ENCODE results near the gene TMPRSS13.
"Not testable (repeated sequence)": the region's sequence is repeated elsewhere in the genome, so short reads cannot be mapped to it uniquely, and the experiment has no call there.

Gene TMPRSS13

DNA sequence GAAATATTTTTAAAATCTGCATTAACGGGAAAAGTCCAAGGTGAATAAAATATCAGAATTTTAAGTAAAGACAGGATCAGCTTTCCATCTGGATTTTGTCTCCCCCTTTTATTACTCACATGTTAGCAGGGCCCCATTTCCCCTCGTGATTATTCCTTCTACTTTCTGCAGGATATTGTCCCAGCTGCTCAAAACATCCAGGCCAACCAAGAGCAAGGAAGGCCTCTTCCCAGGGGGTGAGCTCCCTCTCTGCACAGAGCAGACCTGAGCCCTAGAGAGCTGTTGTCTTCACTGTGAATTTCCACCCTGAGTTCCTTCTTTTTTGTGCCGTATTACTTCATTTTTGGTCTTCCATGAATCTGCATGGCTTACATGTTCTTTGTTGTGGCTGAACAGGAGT is 3.7 kb upstream of the TMPRSS13 start:
- no peak overlapping the region for H3K4me3 ChIP-seq
- H3K27ac ChIP-seq: no peak overlapping the region

DNA sequence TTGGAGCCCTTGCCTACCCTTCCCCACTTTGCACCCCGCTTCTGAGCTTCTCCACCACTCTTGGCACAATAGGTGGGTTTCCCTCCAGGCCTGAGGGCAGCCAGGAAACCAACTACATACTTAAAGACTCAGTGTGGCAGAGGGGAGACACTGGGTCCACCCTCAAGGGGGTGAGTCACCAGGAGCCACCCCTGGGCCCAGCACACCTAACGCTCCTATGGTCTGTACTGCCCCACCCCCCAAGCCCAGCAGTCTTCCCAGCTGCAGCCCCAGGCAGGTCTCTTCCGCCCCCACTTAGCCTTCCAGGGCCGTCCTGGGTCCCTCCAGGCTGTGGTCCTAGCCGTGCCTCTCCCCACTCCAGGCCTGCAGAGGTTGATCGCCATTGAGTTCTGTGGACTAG is 3.2 kb upstream of the TMPRSS13 start:
- H3K4me3 ChIP-seq: no peak overlapping the region
- peak overlapping the region in 1 of 21 experiments; percentile 7 for H3K27ac ChIP-seq

GRCh38 chr11:117931971-117932370 is 2.8 kb upstream of the TMPRSS13 start:
- Histone ChIP-seq H3K27ac (peak overlapping the region in 1 of 21 experiments; percentile 7), H3K4me3 (no peak overlapping the region)

- no peak overlapping the region for H3K4me3 ChIP-seq
- H3K27ac ChIP-seq: peak overlapping the region in 2 of 21 experiments; percentile 83 to 87
Observed at GRCh38 chr11:117931331-117931950, 2.2 kb upstream of the TMPRSS13 start.

DNA sequence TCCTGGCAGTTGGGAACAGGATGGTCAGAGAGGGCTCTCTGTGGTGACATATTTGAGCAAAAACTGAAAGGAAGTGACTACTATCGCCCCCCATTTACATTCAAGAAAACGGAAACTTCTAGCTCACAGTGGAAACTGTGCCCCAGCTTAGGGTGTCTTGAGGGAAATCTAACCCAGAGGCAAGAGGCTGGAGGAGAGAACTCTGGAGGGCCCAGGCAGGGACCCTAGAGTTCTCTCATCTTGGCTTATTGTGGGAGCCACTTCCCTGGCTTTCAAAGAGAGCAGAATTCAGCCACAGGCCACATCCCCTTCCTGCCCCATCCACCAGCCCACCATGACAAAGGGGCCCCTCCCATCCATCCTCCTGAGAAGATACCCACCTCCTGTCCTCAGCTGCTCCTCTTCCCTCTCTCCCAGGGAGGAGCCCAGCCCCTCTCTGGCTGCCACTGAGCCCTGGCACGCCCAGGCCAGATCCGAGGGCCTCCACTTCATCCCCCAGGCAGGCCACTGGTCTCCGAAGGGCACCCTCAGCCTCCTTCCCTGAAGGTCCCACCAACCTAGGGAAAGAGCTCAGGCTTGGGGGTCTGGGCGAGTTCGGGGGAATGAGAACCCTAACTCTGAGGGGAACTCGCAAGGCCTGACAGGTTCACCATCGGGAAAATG is 1.6 kb upstream of the TMPRSS13 start:
- Histone ChIP-seq H3K27ac (peak overlapping the region in 5 of 21 experiments; percentile 20 to 87 (median 72)), H3K4me3 (no peak overlapping the region)

GRCh38 chr11:117929916-117930570 is 841 bp upstream of the TMPRSS13 start:
- Histone ChIP-seq H3K4me3 (no peak overlapping the region), H3K27ac (peak overlapping the region in 16 of 21 experiments; percentile 32 to 87 (median 73))

DNA sequence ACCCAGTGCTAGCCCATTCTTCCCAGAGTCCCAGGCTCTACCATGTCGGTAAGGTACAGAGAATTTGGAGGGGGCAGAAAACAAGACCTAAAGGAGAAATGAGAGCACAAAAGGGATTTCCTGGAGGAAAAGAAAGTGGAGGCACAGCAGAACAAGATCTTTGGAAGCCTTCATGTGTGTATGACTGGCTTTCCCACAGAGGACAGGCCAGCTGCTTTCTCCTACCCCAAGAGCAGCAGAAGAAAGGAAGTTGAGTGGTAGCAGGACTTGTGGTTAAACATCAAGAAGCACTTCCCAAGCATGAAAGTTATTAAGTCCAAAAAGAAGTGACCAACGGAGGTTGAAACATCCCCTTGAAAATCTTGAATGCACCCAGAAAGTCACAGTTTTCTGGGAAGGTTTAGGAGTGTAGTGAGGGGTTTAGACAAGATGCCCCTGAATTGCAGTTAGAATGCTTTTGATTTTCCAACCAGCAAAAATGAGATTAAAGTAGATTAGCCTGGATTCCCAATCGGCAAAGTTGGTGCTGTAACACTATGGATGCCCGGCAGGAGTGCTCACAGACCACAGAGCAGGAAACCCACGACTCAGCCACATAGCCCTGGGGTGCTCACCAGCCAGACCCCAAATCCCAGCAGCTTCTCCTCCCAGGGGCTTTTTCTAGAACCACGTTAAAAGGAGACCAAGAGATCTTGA is 608 bp downstream of the TMPRSS13 start:
- Histone ChIP-seq H3K4me3 (peak overlapping the region; percentile 18 to 34 (median 27)), H3K27ac (peak overlapping the region in 20 of 21 experiments; percentile 26 to 87 (median 70))

- peak overlapping the region in 2 of 21 experiments; percentile 72 to 83 for H3K27ac ChIP-seq
Observed at GRCh38 chr11:117927926-117928325, 1.3 kb downstream of the TMPRSS13 start.

GRCh38 chr11:117926166-117926565 is 3.0 kb downstream of the TMPRSS13 start:
- not testable (repeated sequence) for H3K27ac ChIP-seq, H3K4me3 ChIP-seq

More at GRCh38 chr11:117927926-117928325, 1.3 kb downstream of the TMPRSS13 start:
- peak overlapping the region in 3 of 7 experiments; percentile 18 to 29 (median 21) for H3K4me3 ChIP-seq

- Histone ChIP-seq H3K27ac (no peak overlapping the region), H3K4me3 (no peak overlapping the region)
Observed at GRCh38 chr11:117925198-117925925, 3.8 kb downstream of the TMPRSS13 start.

- Histone ChIP-seq H3K4me3 (no peak overlapping the region), H3K27ac (no peak overlapping the region)
Observed at GRCh38 chr11:117924631-117925170, 4.5 kb downstream of the TMPRSS13 start.

DNA sequence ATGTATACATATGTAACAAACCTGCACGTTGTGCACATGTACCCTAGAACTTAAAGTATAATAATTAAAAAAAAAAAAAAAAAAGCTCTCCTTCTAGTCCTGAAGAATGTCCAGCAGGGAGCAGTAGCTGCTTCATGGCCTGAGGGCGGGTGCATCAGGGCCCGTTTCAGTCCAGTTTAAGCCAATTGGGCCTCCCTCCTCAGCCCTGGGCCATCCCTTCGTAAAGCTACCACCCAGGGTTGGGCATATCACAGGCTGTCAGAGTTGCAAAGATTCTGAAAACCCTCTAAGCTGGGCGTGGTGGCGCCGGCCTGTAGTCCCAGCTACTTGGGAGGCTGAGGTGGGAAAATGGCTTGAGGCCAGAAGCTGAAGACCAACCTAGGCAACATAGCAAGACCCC is 5.4 kb downstream of the TMPRSS13 start:
- H3K4me3 ChIP-seq: no peak overlapping the region
- no peak overlapping the region for H3K27ac ChIP-seq

- H3K4me3 ChIP-seq: no peak overlapping the region
- no peak overlapping the region for H3K27ac ChIP-seq
Observed at GRCh38 chr11:117923275-117923674, 5.9 kb downstream of the TMPRSS13 start.

- H3K27ac ChIP-seq: no peak overlapping the region
- H3K4me3 ChIP-seq: no peak overlapping the region
Observed at GRCh38 chr11:117921893-117922292, 7.3 kb downstream of the TMPRSS13 start.

DNA sequence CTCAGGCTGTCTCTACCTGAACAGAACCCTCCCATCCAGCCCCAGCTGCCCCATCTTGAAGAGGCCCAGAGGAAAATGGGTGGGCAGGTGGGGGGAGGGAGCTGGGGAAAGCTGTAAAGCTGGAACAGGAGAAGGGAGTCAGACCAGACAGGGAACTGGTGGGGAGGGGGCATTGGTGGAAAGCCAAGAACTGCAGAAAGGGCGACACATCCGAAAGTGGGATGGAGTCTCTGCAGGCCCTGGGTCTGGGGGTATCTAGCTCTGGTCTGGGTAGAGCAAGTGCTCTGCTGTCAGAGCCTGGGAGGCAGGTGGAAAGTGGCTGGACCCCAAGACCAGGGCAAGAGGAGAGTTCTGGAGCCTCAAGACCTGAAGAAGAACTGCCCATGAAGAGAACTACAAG is 7.7 kb downstream of the TMPRSS13 start:
- H3K27ac ChIP-seq: no peak overlapping the region
- H3K4me3 ChIP-seq: no peak overlapping the region

DNA sequence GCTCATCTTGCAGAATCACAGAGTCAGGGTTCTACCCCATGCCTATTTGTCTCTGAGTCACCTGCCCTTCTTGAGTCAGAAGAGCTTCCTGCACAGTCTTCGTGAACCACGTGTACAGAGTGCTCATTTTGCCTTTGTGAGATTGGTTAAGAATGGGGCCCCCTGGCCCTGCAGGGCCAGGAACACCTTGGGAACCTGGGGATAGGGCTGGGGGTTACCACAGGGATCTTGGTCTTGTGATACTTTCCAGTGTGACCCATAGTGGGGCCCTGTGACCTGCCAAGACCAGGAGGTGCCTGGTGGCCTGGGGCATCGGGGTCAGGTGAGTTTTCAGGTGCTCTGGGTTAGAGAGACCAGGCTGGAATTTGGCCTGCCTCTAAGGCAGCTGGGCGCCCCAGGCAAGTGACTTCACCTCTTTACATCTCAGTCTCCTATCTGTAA is 9.4 kb downstream of the TMPRSS13 start:
- no peak overlapping the region for H3K27ac ChIP-seq
- no peak overlapping the region for H3K4me3 ChIP-seq

DNA sequence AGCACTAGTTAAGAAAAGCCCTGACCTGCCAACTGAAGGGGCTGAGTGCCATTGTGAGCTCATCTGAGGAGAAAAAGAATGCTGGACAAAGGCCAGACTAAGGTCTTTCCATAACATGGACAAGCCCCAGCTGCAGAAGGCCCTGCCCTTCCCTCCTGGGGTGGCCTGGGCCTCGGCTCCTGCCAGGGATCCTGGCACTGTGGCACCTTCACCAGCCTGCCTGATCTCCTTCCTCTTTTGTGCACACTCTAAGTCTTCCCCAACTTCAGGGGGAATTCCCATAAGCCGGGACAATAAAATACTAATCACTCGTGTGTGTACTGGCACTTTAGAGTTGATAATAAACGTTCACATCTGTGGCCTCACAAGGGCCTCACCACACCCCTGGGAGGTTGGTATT is 9.9 kb downstream of the TMPRSS13 start:
- Histone ChIP-seq H3K4me3 (no peak overlapping the region), H3K27ac (no peak overlapping the region)

DNA sequence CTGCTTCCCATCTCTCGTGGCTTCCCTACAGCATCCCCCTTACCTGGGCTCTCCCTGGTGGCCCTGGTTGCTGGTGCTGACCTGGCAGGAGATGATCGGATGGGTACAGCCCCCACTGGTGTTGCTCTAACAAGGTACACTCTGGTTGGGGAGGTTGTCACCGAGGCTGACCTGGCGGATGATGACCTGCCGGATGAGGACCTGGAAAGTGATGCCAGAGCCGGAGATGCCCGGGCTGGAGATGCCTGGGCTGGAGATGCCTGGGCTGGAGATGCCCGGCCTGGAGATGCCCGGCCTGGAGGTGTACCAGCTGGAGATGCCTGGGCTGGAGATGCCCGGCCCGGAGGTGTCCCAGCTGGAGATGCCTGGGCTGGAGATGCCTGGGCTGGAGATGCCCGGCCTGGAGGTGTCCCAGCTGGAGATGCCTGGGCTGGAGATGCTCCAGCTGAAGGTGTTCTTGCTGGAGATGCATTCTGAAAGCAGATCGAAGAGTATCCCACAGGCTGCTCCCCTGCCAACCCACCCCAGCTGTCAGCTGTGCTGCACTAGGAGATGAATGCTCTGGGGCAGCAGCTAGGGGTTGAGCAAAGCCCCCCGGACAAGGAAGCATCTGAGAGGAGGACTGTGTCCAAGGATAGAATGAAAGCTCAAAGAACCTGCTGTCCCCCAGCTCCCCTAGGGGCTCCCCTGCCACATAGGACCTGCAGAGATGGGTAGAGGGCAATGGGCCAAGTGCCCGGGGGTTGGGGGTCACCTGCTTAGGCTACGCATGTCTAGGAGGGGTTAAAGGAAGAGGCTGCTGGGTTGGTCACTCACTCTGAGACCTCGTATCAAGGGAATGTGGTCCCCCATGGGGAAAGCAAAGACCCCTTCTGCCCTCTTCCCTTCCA is 10.6 kb downstream of the TMPRSS13 start:
- Histone ChIP-seq H3K27ac (no peak overlapping the region), H3K4me3 (no peak overlapping the region)
